ENCODE measurements around the gene PAPOLA. TPM values are rescaled to one million over a fixed set of nuclear protein-coding genes. Genes with fewer than 3 reads are reported as not detected.

The PAPOLA gene
- total RNA-seq, 1 donor from 2014 or later: 255 TPM

DNA sequence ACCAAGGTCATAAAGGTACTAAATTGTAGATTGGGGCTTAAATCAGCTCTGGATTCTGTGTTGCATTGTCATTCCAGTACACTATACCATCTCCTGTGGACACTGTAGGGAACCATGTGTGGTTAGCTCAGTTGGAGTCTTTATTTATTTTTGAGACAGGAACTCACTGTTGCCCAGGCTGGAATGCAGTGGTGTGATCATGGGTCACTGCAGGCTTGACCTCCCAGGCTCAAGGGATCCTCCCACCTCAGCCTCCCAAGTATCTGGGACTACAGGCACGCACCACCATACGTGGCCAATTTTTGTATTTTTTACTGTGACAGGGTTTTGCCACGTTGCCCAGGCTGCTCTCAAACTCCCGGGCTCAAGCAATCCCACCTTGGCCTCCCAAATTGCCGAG is 6.7 kb downstream of the PAPOLA start:
- no peak for ATAC-seq (ENCODE audit: low read depth)
- intact Hi-C loops (cut with micrococcal nuclease): no loop called here

DNA sequence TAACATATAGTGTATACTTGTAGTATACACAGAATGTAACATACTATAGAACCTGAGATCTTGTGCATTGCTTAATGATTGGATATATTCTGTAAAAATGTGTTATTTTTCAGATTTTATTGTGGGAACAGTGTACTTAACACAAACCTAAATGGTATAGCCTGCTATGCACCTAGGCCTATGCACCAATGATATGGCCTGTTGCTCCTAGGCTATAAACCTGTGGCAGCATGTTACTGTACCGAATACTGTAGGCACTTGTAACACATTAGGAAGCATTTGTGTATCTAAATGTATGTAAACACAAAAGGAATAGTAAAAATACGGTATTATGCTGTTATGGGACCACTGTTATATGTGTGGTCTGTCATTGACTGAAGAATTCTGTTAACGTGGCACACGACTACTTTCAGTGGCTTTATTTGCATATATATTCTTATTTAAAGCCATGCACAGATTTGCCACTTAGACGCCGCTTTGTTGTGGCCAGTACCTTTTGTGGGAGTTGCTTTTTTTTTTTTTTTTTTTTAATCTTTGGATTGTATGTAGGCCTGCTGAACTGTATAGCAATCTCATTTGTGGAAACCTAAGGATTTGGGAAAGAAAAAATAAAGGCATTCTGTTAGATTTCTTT is 7.4 kb downstream of the PAPOLA start:
- no peaks in the 10 kb centered on the region for H3K9me3 Mint-ChIP-seq
- CTCF ChIA-PET: no interaction called here

More for the DNA sequence above, 6.7 kb downstream of the PAPOLA start:
- POLR2A ChIA-PET: no interaction called here
- DNase-seq: no peak
- CTCF ChIA-PET: no interaction called here
- peaks cover 88% of the 10 kb centered on the region for H3K4me1 Mint-ChIP-seq
- TF ChIP-seq, protein P1, sequence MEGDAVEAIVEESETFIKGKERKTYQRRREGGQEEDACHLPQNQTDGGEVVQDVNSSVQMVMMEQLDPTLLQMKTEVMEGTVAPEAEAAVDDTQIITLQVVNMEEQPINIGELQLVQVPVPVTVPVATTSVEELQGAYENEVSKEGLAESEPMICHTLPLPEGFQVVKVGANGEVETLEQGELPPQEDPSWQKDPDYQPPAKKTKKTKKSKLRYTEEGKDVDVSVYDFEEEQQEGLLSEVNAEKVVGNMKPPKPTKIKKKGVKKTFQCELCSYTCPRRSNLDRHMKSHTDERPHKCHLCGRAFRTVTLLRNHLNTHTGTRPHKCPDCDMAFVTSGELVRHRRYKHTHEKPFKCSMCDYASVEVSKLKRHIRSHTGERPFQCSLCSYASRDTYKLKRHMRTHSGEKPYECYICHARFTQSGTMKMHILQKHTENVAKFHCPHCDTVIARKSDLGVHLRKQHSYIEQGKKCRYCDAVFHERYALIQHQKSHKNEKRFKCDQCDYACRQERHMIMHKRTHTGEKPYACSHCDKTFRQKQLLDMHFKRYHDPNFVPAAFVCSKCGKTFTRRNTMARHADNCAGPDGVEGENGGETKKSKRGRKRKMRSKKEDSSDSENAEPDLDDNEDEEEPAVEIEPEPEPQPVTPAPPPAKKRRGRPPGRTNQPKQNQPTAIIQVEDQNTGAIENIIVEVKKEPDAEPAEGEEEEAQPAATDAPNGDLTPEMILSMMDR (IDR thresholded peaks at IDR 0.05): no peak
- no peaks in the 10 kb centered on the region for H3K9me3 Mint-ChIP-seq
- H3K36me3 Mint-ChIP-seq (ENCODE audit: low read depth): peaks cover 24% of the 10 kb centered on the region
- H3K4me3 Mint-ChIP-seq: no peak overlapping the region
- H3K27ac Mint-ChIP-seq: peak overlapping the region; percentile 41
- H3K27me3 Mint-ChIP-seq: no peaks in the 10 kb centered on the region

DNA sequence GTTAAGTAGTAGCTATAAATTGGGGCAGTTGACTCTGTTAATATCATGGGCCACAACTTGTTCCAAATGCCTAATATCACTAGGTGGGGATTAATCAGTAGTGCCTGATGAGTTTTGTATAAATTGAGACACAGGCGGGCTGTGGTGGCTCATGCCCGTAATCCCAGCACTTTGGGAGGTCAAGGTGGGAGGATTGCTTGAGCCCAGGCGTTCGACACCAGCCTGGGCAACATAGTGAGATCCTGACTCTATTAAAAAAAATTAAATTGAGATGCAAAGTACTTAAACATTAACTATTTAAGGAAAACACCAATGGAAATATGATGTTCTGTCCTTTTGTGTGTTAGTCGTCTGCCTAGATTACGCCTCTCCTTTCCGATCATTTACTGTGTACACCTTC is 9.0 kb downstream of the PAPOLA start:
- ChIA-PET POLR2A (no interaction called here), CTCF (interaction anchor here (1.7 kb wide), 1 partner anchor 56 kb away, joined by 3 read pairs; no protein-coding TSS in a partner anchor)
- no peaks in the 10 kb centered on the region for H3K9me3 Mint-ChIP-seq
- TF ChIP-seq, protein P1 (IDR thresholded peaks at IDR 0.05): no peak
- DNase-seq (no peak), ATAC-seq (ENCODE audit: low read depth) (no peak)
- H3K4me3 Mint-ChIP-seq: no peak overlapping the region
- H3K4me1 Mint-ChIP-seq: peaks cover 84% of the 10 kb centered on the region
- intact Hi-C loops (cut with micrococcal nuclease): no loop called here
- peaks cover 5% of the 10 kb centered on the region for H3K36me3 Mint-ChIP-seq (ENCODE audit: low read depth)
- peak overlapping the region; percentile 22 for H3K27ac Mint-ChIP-seq
- no peaks in the 10 kb centered on the region for H3K27me3 Mint-ChIP-seq

More for the DNA sequence above, 7.4 kb downstream of the PAPOLA start:
- Mint-ChIP-seq H3K36me3 (ENCODE audit: low read depth) (peaks cover 18% of the 10 kb centered on the region), H3K4me1 (peaks cover 88% of the 10 kb centered on the region), H3K27ac (no peak overlapping the region), H3K4me3 (no peak overlapping the region), H3K27me3 (no peaks in the 10 kb centered on the region)
- POLR2A ChIA-PET: no interaction called here
- DNase-seq (no peak), ATAC-seq (ENCODE audit: low read depth) (peak; percentile 34)
- TF ChIP-seq, protein P1 (IDR thresholded peaks at IDR 0.05): no peak
- intact Hi-C loops (cut with micrococcal nuclease): no loop called here

DNA sequence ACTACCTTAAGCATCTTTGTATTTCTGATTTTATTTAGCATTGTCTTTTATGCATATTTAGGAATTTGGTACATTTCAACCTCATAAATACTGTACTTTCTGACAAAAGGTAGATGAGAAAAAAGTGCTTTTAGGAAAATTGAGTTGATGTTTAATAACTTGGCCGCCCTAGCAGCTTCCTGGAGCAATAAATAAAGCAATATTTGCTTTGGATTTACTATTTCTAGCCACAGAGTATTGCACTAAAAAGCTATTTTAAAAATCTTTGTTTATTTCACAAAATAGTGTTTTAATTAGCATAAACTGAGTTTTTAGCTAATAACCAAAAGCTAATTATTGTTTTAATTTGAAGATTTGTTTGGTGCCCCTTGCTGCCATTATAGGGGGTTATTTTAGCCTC is 9.5 kb downstream of the PAPOLA start:
- intact Hi-C loops (cut with micrococcal nuclease): loop anchor here (1.0 kb wide), 2 partner anchors 9 kb away; partner anchors contain the start of gene PAPOLA
- no peaks in the 10 kb centered on the region for H3K27me3 Mint-ChIP-seq
- H3K27ac Mint-ChIP-seq: peak overlapping the region; percentile 22
- ATAC-seq (ENCODE audit: low read depth): no peak
- H3K9me3 Mint-ChIP-seq: no peaks in the 10 kb centered on the region
- TF ChIP-seq, protein P1 (IDR thresholded peaks at IDR 0.05): no peak
- H3K4me1 Mint-ChIP-seq: peaks cover 83% of the 10 kb centered on the region
- ChIA-PET CTCF (interaction anchor here (1.7 kb wide), 1 partner anchor 55 kb away, joined by 3 read pairs; no protein-coding TSS in a partner anchor), POLR2A (interaction anchor here (2.7 kb wide), 1 partner anchor 9 kb away, joined by 13 read pairs; no protein-coding TSS in a partner anchor)
- no peak for DNase-seq
- peaks cover 1% of the 10 kb centered on the region for H3K36me3 Mint-ChIP-seq (ENCODE audit: low read depth)
- H3K4me3 Mint-ChIP-seq: no peak overlapping the region

DNA sequence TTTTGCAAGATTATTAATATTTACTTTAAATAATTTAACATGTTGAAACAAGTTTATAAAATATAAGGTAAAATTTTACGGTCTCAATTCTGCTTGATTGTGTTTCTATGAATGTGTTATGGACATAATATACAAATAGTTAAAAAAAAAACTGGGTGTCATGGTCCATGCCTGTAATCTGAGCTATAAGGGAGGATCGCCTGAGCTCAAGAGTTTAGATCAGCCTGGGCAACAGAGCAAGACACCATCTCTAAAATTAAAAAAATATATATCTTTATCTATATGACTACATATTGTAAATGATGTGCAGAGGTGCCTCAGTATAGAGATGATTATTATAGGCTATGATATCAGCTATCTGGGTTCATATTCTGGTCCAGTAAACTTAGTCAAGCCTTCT is 9.9 kb downstream of the PAPOLA start:
- H3K4me1 Mint-ChIP-seq: peaks cover 84% of the 10 kb centered on the region
- POLR2A ChIA-PET: interaction anchor here (2.7 kb wide), 1 partner anchor 9 kb away, joined by 13 read pairs; no protein-coding TSS in a partner anchor
- H3K4me3 Mint-ChIP-seq: no peak overlapping the region
- intact Hi-C loops (cut with micrococcal nuclease): loop anchor here (1.0 kb wide), 2 partner anchors 8 to 10 kb away; partner anchors contain the start of gene PAPOLA
- peak overlapping the region; percentile 46 for H3K27ac Mint-ChIP-seq
- H3K27me3 Mint-ChIP-seq: no peaks in the 10 kb centered on the region
- H3K9me3 Mint-ChIP-seq: no peaks in the 10 kb centered on the region
- DNase-seq (no peak), ATAC-seq (ENCODE audit: low read depth) (no peak)
- peaks cover 1% of the 10 kb centered on the region for H3K36me3 Mint-ChIP-seq (ENCODE audit: low read depth)
- CTCF ChIA-PET: interaction anchor here (1.4 to 1.7 kb wide), 2 partner anchors 9 to 55 kb away, joined by 3 to 5 read pairs; no protein-coding TSS in a partner anchor
- TF ChIP-seq, protein P1 (IDR thresholded peaks at IDR 0.05): no peak
